BLaER1 treated with 17β-estradiol and CSF1 and Interleukin-3, amounts not matched to agents 10 nM and 100 nM (cell line): ENCODE results near the gene STEAP1B.
"Not testable (repeated sequence)": the region's sequence is repeated elsewhere in the genome, so short reads cannot be mapped to it uniquely, and the experiment has no call there.

Experiments used
- H3K27ac ChIP-seq, 11 experiments: shearing (Covaris generic); formaldehyde crosslinking; 2 replicates each; pipeline ENCODE4 v1.8.1; 2022
- H3K27me3 ChIP-seq, 11 experiments: shearing (Covaris generic); formaldehyde crosslinking; 2 replicates each; pipeline ENCODE4 v1.8.1; 2022
- H3K36me3 ChIP-seq, 11 experiments: shearing (Covaris generic); formaldehyde crosslinking; 2 replicates each; pipeline ENCODE4 v1.8.1; 2022
- H3K4me1 ChIP-seq, 10 experiments: shearing (Covaris generic); formaldehyde crosslinking; 2 replicates each; pipeline ENCODE4 v1.8.1; 2022
- H3K4me2 ChIP-seq, 11 experiments: shearing (Covaris generic); formaldehyde crosslinking; 2 replicates each; pipeline ENCODE4 v1.8.1; 2022
- H3K4me3 ChIP-seq, 10 experiments: shearing (Covaris generic); formaldehyde crosslinking; 2 replicates each; pipeline ENCODE4 v1.8.1; 2022
- H3K9ac ChIP-seq, 11 experiments: shearing (Covaris generic); formaldehyde crosslinking; 2 replicates each; pipeline ENCODE4 v1.8.1; 2022
- H3K9me3 ChIP-seq, 11 experiments: shearing (Covaris generic); formaldehyde crosslinking; replicated peaks in 1 of 11; 2 replicates each; pipeline ENCODE4 v1.8.1; 2022
- H4K20me1 ChIP-seq, 11 experiments: shearing (Covaris generic); formaldehyde crosslinking; 2 replicates each; pipeline ENCODE4 v1.8.1; 2022
- Cebpa-rat ChIP-seq, 11 experiments: shearing (Covaris generic); IDR thresholded peaks; 2 replicates each; pipeline ENCODE4 v1.8.1; 2022

STEAP1B gene

DNA sequence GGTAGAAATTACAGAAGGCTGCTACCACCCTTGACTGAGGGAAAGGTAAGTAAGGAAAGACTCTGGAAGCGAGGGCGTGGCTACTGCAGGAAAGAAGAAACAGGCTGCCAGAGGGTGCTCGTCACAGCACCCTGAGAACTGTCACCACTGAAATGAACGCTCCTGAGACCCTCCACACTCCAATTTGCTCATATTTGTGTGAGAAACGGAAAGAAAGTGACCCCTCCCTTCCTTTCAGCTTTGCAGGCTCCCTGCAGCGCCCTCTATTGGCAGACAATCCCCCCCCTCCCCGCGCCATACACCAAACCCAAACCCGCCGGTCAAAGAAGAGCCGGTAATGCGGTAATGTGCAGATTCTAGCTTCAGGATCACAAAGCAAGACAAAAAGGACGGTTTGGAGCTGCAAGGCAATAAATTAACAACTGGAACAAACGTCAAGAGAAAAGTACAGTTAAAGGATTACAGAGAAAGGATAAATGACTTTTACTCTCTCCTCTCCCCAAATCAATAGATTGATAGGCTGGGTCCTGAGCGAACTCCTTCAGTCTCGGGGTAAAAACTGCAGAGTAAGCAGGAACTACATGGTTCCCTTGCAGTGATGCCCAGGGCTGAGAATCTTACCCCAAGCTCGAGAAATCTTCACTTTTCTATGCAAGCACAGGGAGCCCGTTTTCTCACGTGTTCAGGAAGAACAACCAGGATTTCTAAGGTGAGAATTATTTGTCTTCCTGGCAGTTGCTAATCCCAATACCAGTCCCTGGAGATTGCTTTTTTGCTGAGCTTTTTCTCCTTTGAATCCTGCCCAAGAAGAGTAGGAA lies 47.6 kb downstream of the STEAP1B start:
- peak overlapping the region in 4 of 10 experiments; percentile 6 to 29 (median 23); a peak in 5 of 20 replicates for H3K4me3 ChIP-seq
- TF ChIP-seq Cebpa-rat (IDR thresholded peaks at IDR 0.05): no peak
- H3K27ac ChIP-seq: peak overlapping the region in 4 of 11 experiments; percentile 4 to 53 (median 17); a peak in 5 of 22 replicates
- H3K4me1 ChIP-seq: peaks cover 0 to 34% (median 24%) of the 10 kb centered on the region in 10 experiments; a peak in 15 of 20 replicates
- peak overlapping the region in 1 of 11 experiments; percentile 47; a peak in 2 of 22 replicates for H3K9ac ChIP-seq
- H3K36me3 ChIP-seq: no peaks in the 10 kb centered on the region
- peak overlapping the region; percentile 25 to 69 (median 57) for H3K4me2 ChIP-seq
- no peaks in the 10 kb centered on the region for H4K20me1 ChIP-seq
- peaks cover 4 to 20% (median 12%) of the 10 kb centered on the region in 11 experiments; a peak in 12 of 22 replicates for H3K9me3 ChIP-seq
- H3K27me3 ChIP-seq: peaks cover 0 to 9% (median 0%) of the 10 kb centered on the region in 11 experiments; a peak in 1 of 22 replicates

DNA sequence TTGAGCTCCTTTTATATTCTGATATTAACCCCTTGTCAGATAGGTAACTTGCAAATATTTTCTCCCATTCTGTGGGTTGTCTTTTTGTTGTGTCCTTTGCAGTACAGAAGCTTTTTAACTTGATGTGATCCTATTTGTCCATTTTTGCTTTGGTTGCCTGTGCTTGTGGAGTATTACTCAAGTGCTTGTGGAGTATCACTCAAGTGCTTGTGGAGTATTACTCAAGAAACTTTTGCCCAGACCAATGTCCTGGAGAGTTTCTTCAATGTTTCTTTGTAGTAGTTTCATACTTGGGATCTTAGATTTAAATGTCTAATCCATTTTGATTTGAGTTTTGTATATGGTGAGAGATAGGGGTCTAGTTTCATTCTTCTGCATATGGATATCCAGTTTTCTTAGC lies 50.0 kb downstream of the STEAP1B start:
- not testable (repeated sequence) for H3K36me3 ChIP-seq, H3K4me3 ChIP-seq, H4K20me1 ChIP-seq, H3K9ac ChIP-seq, H3K27ac ChIP-seq, H3K4me2 ChIP-seq
- H3K9me3 ChIP-seq: peaks cover 4 to 20% (median 12%) of the 10 kb centered on the region in 11 experiments; a peak in 12 of 22 replicates
- peaks cover 18 to 57% (median 48%) of the 10 kb centered on the region in 10 experiments for H3K4me1 ChIP-seq
- H3K27me3 ChIP-seq: peaks cover 0 to 22% (median 0%) of the 10 kb centered on the region in 11 experiments; a peak in 4 of 22 replicates

DNA sequence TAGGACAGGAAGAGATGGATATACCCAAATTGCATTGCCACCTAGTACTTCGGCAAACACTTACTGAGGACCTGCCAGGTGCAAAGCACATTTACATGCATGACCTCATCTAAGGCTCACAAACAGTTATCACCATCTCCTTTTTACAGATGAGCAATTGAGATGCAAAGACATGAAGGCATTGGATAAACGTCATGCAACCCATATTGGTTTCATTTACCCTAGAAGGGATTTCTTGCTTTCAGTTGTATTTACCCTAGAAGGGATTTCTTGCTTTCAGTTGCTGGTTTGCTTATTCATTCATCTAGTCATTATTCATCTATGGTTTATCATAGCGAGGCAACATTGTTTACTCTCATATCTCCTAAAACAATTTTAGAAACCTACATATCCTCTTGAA lies 52.2 kb downstream of the STEAP1B start:
- Histone ChIP-seq H3K4me2 (peak overlapping the region in 9 of 11 experiments; percentile 35 to 95 (median 91); a peak in 18 of 22 replicates), H3K9ac (no peak overlapping the region), H3K4me1 (peaks cover 40 to 73% (median 65%) of the 10 kb centered on the region in 10 experiments), H3K4me3 (no peak overlapping the region), H3K9me3 (peaks cover 4 to 20% (median 12%) of the 10 kb centered on the region in 11 experiments; a peak in 12 of 22 replicates), H3K36me3 (no peaks in the 10 kb centered on the region), H3K27me3 (peaks cover 0 to 30% (median 0%) of the 10 kb centered on the region in 11 experiments; a peak in 5 of 22 replicates), H4K20me1 (peaks cover 0 to 13% (median 0%) of the 10 kb centered on the region in 11 experiments; a peak in 5 of 22 replicates), H3K27ac (peak overlapping the region in 4 of 11 experiments; percentile 91 to 98 (median 93); a peak in 7 of 22 replicates)
- no peak for TF ChIP-seq Cebpa-rat (IDR thresholded peaks at IDR 0.05)

DNA sequence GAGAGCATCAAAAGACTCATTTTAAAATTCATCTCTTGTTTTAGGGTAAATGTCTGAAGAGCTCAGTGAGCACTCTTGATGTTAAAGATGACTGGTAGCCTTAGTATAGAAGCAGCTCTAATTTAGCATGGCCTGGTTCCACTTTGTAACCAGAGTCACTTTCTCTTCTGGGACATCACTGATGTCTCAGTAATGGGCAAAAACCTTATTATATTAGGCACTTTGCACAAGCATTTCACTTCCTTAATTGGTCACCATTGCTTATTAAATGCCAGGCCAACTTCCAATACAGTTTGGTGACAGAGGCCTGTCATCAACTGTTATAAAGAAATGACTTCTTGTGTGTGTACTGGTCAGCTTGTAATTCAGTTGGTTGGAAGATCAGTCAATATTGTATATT lies 53.0 kb downstream of the STEAP1B start:
- Histone ChIP-seq H4K20me1 (peaks cover 0 to 13% (median 0%) of the 10 kb centered on the region in 11 experiments; a peak in 5 of 22 replicates), H3K4me1 (peaks cover 45 to 73% (median 65%) of the 10 kb centered on the region in 10 experiments), H3K4me2 (peak overlapping the region in 9 of 11 experiments; percentile 83 to 95 (median 91); a peak in 18 of 22 replicates), H3K4me3 (no peak overlapping the region), H3K9ac (peak overlapping the region in 5 of 11 experiments; percentile 70 to 84 (median 82); a peak in 8 of 22 replicates), H3K36me3 (no peaks in the 10 kb centered on the region), H3K27ac (peak overlapping the region in 6 of 11 experiments; percentile 83 to 98 (median 92); a peak in 12 of 22 replicates), H3K9me3 (peaks cover 4 to 20% (median 12%) of the 10 kb centered on the region in 11 experiments; a peak in 12 of 22 replicates), H3K27me3 (peaks cover 0 to 22% (median 0%) of the 10 kb centered on the region in 11 experiments; a peak in 5 of 22 replicates)
- TF ChIP-seq Cebpa-rat (IDR thresholded peaks at IDR 0.05): no peak

DNA sequence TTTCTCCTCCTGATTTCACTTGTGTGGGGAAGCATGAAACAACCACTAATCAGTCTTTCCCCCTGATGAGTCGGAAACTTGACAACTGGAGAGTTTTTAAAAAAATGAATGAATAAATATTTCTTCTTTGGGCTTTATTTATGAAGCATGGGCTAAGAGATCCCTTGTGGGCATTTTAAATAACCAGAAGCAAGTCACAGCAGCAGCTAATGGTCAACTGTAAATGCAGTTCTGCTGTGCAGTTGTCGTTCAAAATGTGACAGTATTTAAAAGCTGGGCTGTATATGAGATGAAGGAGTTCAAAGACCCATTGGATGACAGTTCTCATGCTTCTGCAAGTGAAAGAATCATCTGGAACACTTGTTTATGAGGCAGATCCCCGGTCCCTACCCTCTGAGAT lies 54.1 kb downstream of the STEAP1B start:
- TF ChIP-seq Cebpa-rat (IDR thresholded peaks at IDR 0.05): no peak

DNA sequence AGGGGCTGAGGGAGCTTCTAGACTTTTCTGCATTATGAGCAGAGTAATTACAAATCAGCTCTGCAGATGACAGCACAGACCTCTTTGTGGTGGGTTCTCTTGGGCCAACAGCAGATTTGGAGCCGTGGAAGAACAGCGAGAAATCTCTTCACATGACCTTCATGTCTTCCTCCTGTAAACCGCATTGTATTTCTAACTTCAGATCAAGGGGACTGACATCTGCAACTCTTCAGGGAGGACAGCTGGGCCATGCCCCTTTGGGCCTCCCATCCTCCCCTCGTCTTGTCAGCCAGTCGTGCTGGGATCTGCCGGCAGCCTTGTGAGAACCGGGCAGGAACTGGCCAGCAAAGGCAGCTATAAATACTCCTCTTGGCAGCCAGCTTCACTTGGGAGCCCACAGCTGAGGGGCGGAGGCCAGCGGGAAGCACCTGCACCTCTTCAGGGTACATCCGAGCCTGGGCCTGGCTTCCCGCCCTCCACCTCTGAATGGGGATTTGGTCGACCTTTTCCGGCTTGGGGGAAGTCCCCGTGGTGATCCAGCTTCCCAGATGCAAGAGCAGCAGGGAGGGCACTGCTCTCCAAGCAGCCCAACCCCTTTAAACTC lies 54.7 kb downstream of the STEAP1B start:
- H3K9ac ChIP-seq: peak overlapping the region in 8 of 11 experiments; percentile 17 to 84 (median 75); a peak in 16 of 22 replicates
- peaks cover 0 to 13% (median 0%) of the 10 kb centered on the region in 11 experiments; a peak in 5 of 22 replicates for H4K20me1 ChIP-seq
- TF ChIP-seq Cebpa-rat (IDR thresholded peaks at IDR 0.05): peak in 3 of 11 experiments; percentile 66 to 90 (median 79); a peak in 6 of 22 replicates
- peaks cover 0 to 21% (median 0%) of the 10 kb centered on the region in 11 experiments; a peak in 5 of 22 replicates for H3K27me3 ChIP-seq
- H3K9me3 ChIP-seq: peaks cover 0 to 14% (median 10%) of the 10 kb centered on the region in 11 experiments; a peak in 11 of 22 replicates
- H3K4me1 ChIP-seq: peaks cover 45 to 79% (median 71%) of the 10 kb centered on the region in 10 experiments
- no peaks in the 10 kb centered on the region for H3K36me3 ChIP-seq
- peak overlapping the region in 9 of 11 experiments; percentile 11 to 98 (median 86); a peak in 17 of 22 replicates for H3K27ac ChIP-seq
- peak overlapping the region; percentile 63 to 95 (median 89) for H3K4me2 ChIP-seq
- H3K4me3 ChIP-seq: peak overlapping the region in 8 of 10 experiments; percentile 5 to 45 (median 19); a peak in 11 of 20 replicates

More for the DNA sequence above, 54.1 kb downstream of the STEAP1B start:
- peaks cover 45 to 79% (median 71%) of the 10 kb centered on the region in 10 experiments for H3K4me1 ChIP-seq
- H3K36me3 ChIP-seq: no peaks in the 10 kb centered on the region
- H3K27me3 ChIP-seq: peaks cover 0 to 21% (median 0%) of the 10 kb centered on the region in 11 experiments; a peak in 5 of 22 replicates
- peak overlapping the region in 5 of 10 experiments; percentile 5 to 45 (median 25); a peak in 5 of 20 replicates for H3K4me3 ChIP-seq
- peaks cover 2 to 18% (median 11%) of the 10 kb centered on the region in 11 experiments; a peak in 12 of 22 replicates for H3K9me3 ChIP-seq
- H3K4me2 ChIP-seq: peak overlapping the region; percentile 63 to 95 (median 89)
- peak overlapping the region in 8 of 11 experiments; percentile 17 to 84 (median 75); a peak in 14 of 22 replicates for H3K9ac ChIP-seq
- H4K20me1 ChIP-seq: peaks cover 0 to 13% (median 0%) of the 10 kb centered on the region in 11 experiments; a peak in 5 of 22 replicates
- H3K27ac ChIP-seq: peak overlapping the region in 9 of 11 experiments; percentile 11 to 98 (median 86); a peak in 16 of 22 replicates

DNA sequence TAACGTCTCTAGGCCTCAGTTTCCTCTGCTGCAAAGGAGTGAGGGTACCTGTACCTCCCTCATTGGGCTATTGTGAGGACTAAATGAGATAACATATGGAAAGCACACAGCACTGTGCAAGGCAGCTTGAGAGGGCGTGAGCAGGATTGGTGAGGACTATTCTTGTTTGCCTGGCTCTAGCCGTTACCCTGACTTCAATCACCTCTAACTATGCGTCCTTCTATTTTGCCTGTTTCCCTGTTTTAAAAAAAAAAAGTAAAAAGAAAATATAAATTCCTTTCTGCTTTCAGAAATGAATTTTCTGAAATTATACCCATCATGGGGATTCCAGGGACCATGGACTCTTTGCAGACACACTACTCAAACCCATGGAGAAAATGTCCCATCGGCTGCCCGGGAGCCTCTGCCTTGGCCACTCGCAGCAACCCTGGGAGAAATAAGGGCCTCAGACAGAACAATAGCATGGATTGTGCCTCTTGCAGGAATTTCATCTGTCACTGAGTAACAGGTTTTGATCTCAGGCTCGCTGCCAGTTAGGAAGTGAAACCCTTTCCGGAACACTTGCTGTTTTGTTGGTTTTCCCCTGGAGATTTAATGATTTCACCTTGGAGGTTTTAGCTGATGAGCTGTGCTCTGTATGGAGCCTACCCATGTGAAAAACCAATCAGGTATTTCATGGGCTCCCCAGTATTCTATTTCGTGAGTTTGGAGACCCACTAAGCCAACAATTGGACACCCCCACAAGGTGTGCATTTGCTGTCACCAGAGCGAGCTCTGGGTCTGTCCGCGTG lies 55.6 kb downstream of the STEAP1B start:
- H3K4me3 ChIP-seq: peak overlapping the region in 8 of 10 experiments; percentile 5 to 45 (median 25); a peak in 10 of 20 replicates
- TF ChIP-seq Cebpa-rat (IDR thresholded peaks at IDR 0.05): no peak; a peak in 2 of 22 replicates
- H3K4me1 ChIP-seq: peaks cover 45 to 79% (median 71%) of the 10 kb centered on the region in 10 experiments
- H3K27me3 ChIP-seq: peaks cover 0 to 21% (median 0%) of the 10 kb centered on the region in 11 experiments; a peak in 5 of 22 replicates
- peaks cover 4 to 14% (median 9%) of the 10 kb centered on the region in 11 experiments; a peak in 21 of 22 replicates for H3K9me3 ChIP-seq
- no peaks in the 10 kb centered on the region for H3K36me3 ChIP-seq
- H3K9ac ChIP-seq: peak overlapping the region in 8 of 11 experiments; percentile 17 to 84 (median 75); a peak in 17 of 22 replicates
- H3K4me2 ChIP-seq: peak overlapping the region; percentile 63 to 95 (median 89)
- H4K20me1 ChIP-seq: peaks cover 0 to 13% (median 0%) of the 10 kb centered on the region in 11 experiments; a peak in 5 of 22 replicates
- H3K27ac ChIP-seq: peak overlapping the region in 9 of 11 experiments; percentile 11 to 98 (median 86); a peak in 17 of 22 replicates
